A673 (cell line): Measurements from ENCODE around the gene ROM1.

Experiments used
- CTCF ChIP-seq: fragments of 300-800, 200-600 bp; sonication (generic); conservative IDR thresholded peaks from 2 replicates; pipeline ENCODE4 v1.5.1; 2017; ENCODE audit warnings: low read depth, mild to moderate bottlenecking, antibody characterized with exemption, low read length, moderate library complexity, mixed read lengths
- EZH2 ChIP-seq: fragments of 200-600 bp; sonication (generic); IDR thresholded peaks from 2 replicates; pipeline ENCODE4 v1.6.1; 2017; ENCODE audit warnings: borderline replicate concordance, low read depth, mild to moderate bottlenecking, mixed read lengths, antibody characterized with exemption, low read length; ENCODE audit not compliant: poor library complexity, severe bottlenecking

- TF ChIP-seq CTCF, result no peak
- no peak for TF ChIP-seq EZH2
Measured at GRCh38 chr11:62613291-62613778, 278 bp downstream of the ROM1 start.
